Progenitor cell of endocrine pancreas (in vitro differentiated cells): ENCODE results near the gene LRCH3. TPM values are rescaled to one million over a fixed set of nuclear protein-coding genes. Genes with fewer than 3 reads are reported as not detected.

Experiments used
- DNase-seq: peaks from one replicate; pipeline ENCODE4 v3.0.0; 2021; ENCODE audit warnings: low spot score; ENCODE audit not compliant: unreplicated experiment
- H3K27ac Mint-ChIP-seq: 2 replicates; pipeline ENCODE4 v1.8.0; 2021; ENCODE audit warnings: mild to moderate bottlenecking, moderate library complexity, mixed read lengths
- H3K27me3 Mint-ChIP-seq: 2 replicates; pipeline ENCODE4 v1.8.0; 2021; ENCODE audit warnings: mixed read lengths
- H3K36me3 Mint-ChIP-seq: 2 replicates; pipeline ENCODE4 v1.8.0; 2022; ENCODE audit warnings: mixed read lengths; ENCODE audit not compliant: insufficient read depth
- H3K4me1 Mint-ChIP-seq: 2 replicates; pipeline ENCODE4 v1.8.0; 2021; ENCODE audit warnings: low read depth, mixed read lengths
- H3K4me3 Mint-ChIP-seq: 2 replicates; pipeline ENCODE4 v1.8.0; 2021; ENCODE audit warnings: low read depth, mild to moderate bottlenecking, moderate library complexity, mixed read lengths
- H3K9me3 Mint-ChIP-seq: 2 replicates; pipeline ENCODE4 v1.8.0; 2021; ENCODE audit warnings: low read depth, mixed read lengths
- total RNA-seq: library from RNA; stranded (reverse); gene quantifications from 2 replicates; pipeline ENCODE4 v1.2.1, GENCODE V29; 2021
- TF ChIP-seq, protein P1 (sequence below): fragments of 200-600 bp; sonication (generic); IDR thresholded peaks from one replicate; pipeline ENCODE4 v1.5.0; 2021; ENCODE audit warnings: antibody characterized with exemption, mild to moderate bottlenecking; ENCODE audit not compliant: unreplicated experiment

Gene LRCH3
- total RNA-seq, 1 donor from 2014 or later = 73.3 TPM

DNA sequence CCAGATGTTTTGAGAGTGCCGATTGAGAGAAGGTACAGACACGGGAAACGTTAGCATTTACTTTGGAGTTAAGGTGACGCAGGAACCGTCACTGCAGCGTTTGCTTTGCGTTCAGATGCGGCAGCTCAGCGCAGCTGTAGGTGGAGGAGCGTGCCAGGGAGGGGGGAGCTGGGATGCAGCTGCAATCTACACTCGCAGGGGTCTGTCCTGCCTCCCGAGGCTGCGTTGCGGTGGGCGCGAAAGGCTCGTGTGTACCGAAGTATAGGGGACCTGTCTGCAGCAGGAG lies 41.8 kb upstream of the LRCH3 start:
- Mint-ChIP-seq H3K4me3 (peak overlapping the region; percentile 91), H3K9me3 (no peaks in the 10 kb centered on the region), H3K27ac (peak overlapping the region; percentile 95), H3K27me3 (peaks cover 6% of the 10 kb centered on the region), H3K4me1 (peaks cover 13% of the 10 kb centered on the region), H3K36me3 (no peaks in the 10 kb centered on the region)
- no peak for DNase-seq
- TF ChIP-seq, protein P1, sequence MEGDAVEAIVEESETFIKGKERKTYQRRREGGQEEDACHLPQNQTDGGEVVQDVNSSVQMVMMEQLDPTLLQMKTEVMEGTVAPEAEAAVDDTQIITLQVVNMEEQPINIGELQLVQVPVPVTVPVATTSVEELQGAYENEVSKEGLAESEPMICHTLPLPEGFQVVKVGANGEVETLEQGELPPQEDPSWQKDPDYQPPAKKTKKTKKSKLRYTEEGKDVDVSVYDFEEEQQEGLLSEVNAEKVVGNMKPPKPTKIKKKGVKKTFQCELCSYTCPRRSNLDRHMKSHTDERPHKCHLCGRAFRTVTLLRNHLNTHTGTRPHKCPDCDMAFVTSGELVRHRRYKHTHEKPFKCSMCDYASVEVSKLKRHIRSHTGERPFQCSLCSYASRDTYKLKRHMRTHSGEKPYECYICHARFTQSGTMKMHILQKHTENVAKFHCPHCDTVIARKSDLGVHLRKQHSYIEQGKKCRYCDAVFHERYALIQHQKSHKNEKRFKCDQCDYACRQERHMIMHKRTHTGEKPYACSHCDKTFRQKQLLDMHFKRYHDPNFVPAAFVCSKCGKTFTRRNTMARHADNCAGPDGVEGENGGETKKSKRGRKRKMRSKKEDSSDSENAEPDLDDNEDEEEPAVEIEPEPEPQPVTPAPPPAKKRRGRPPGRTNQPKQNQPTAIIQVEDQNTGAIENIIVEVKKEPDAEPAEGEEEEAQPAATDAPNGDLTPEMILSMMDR = no peak

DNA sequence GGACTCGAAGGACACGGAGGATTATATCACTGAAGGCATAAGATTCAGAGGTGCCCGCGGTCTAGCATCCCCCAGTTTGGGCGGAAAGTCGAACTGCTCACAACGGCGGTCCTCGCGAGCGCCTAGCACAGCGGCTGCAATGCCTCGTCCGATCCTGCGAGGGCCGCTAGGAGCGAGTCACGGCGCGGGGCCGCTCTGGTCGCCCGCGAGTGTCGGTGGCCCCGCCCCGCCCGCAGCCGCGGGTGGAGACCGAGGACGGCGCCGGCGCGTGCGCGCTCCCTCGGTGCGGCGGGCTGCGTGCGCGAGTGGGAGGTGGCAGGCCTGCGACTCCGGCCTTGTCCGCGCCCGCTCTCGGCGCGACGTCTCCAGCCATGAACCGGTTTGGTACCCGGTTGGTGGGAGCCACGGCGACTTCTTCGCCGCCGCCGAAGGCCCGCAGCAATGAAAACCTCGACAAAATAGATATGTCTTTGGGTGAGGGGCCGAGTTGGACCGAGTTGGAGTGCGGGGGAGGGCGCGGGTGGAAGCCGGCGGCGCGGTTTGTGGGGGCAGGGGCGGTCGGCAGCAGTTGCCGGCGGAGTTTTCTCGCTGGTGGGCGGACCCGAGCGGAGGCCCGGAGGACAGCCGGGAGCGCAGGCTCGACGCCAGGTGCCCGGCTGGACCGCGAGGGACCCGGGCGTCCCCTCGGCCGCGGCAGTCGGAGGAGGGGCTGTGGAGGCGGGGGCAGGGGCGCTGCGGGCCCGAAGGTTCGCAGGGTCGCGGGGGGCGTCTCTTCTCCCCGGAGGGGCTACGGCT lies 41.3 kb upstream of the LRCH3 start, which contains the start of gene FYTTD1:
TSS of gene FYTTD1 (plus strand) at position 283 of the 795 bp plus-strand sequence. CDS start at position 372, 89 bp downstream.
- TF ChIP-seq, protein P1 = peak; percentile 47
- H3K36me3 Mint-ChIP-seq = no peaks in the 10 kb centered on the region
- peaks cover 13% of the 10 kb centered on the region for H3K4me1 Mint-ChIP-seq
- H3K4me3 Mint-ChIP-seq = peak within 1 kb of the TSS; percentile 91
- peak; percentile 72 for DNase-seq
- peak within 1 kb of the TSS; percentile 98 for H3K27ac Mint-ChIP-seq
- H3K9me3 Mint-ChIP-seq = no peaks in the 10 kb centered on the region
- H3K27me3 Mint-ChIP-seq = peaks cover 6% of the 10 kb centered on the region

DNA sequence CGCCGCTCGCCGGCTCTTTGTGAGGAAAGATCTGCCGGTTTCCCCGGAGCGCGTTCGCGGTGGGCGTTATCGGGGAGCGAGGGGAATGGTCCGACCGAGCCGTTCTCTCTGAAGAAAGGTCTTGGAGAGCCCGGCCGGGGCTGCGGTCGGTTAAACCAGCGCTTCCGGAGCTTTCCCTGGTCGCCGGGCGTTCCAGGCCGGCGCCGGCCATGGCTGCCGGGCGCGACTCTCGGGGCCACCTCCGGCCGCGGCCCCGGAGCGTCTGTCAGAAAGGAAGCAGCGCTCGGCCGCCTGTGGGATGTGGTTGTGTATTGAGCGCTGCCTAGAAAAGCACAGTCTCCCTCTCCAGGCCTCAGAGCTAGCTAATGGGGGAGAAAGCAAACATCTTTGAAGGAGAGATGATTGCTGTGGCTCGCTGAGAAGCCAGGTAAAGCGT lies 40.6 kb upstream of the LRCH3 start:
- peak; percentile 46 for DNase-seq
- Mint-ChIP-seq H3K4me1 (peaks cover 13% of the 10 kb centered on the region), H3K4me3 (peak overlapping the region; percentile 91), H3K36me3 (no peaks in the 10 kb centered on the region), H3K27ac (peak overlapping the region; percentile 96), H3K9me3 (no peaks in the 10 kb centered on the region), H3K27me3 (peaks cover 6% of the 10 kb centered on the region)
- TF ChIP-seq, protein P1 = no peak

DNA sequence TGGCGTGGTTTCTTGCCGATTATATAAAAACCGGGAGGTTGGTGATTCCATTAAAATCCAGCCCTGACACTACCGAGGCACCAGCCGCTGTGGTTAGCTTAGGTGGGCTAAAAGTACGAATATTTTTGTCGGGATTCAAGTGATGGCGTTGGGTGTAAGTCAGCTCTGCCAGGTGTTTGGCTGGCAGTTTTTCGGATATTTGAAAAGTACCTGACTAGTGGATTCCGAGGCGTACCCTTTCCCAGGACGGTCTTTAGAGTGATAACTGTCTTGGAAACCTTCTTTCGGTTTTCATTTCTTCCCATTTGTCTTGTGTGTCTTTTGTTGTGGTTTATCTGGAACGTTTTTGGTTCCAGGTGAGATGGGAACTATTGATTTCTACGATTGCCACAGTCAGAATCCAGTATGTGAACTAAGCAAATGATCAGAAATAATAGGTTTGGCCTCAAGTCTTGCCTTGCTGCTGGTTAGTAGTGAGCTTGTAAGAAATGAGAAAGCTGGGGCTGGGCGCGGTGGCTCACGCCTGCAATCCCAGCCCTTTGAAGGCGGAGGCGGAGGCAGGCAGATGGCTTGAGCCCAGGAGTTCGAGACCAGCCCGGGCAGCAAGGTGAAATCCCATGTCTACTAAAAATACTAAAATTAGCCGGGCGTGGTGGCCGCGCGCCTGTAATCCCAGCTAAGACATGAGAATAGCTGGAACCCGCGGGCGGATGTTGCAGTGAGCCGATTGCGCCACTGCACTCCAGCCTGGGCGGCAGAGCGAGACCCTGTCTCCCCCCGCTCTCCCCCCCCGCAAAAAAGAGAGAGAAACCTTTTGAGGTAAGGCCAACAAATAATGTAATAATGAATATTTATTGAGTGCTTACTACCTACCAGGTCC lies 40.0 kb upstream of the LRCH3 start:
- Mint-ChIP-seq H3K4me3 (peak overlapping the region; percentile 91), H3K36me3 (no peaks in the 10 kb centered on the region), H3K9me3 (no peaks in the 10 kb centered on the region), H3K27ac (peak overlapping the region; percentile 96), H3K27me3 (peaks cover 6% of the 10 kb centered on the region), H3K4me1 (peaks cover 13% of the 10 kb centered on the region)
- DNase-seq = no peak
- TF ChIP-seq, protein P1 = no peak

DNA sequence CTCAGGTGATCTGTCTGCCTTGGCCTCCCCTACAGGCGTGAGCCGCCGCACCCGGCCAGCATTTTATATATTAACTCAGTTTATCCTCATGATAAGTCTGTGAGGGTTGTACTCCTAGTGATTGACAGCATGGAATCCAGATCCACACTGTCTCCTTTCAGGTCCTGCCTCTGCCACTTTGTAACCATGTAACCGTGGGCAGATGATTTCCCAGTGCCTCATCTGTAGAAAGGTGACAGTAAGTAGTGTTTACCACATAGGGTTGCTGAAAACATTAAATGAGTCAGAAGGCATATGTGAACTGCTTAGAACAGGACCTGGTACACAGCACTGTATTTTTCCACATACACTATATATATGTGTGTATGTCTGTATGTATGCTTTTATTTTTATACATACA lies 38.9 kb upstream of the LRCH3 start:
- Mint-ChIP-seq H3K4me3 (peak overlapping the region; percentile 58), H3K9me3 (no peaks in the 10 kb centered on the region), H3K36me3 (peaks cover 1% of the 10 kb centered on the region), H3K27ac (no peak overlapping the region), H3K27me3 (peaks cover 5% of the 10 kb centered on the region), H3K4me1 (peaks cover 13% of the 10 kb centered on the region)
- TF ChIP-seq, protein P1 = no peak
- DNase-seq = no peak
